HEK293 (cell line): ENCODE data around the gene ELFN1.

ENCODE experiments used
- CTCF ChIA-PET: fragments of 350-600 bp; formaldehyde crosslinking; extraction: SDS; loops from one replicate; lab custom pipeline; 2021; ENCODE audit warnings: antibody characterized with exemption; lab: Yijun Ruan, JAX
- POLR2A ChIA-PET: fragments of 300-600 bp; formaldehyde crosslinking; extraction: SDS; loops from one replicate; lab custom pipeline; 2020; ENCODE audit warnings: antibody characterized with exemption, inconsistent platforms; lab: Yijun Ruan, JAX
- H3K27ac ChIP-seq: fragments of 200-500 bp; sonication (Bioruptor generic); 2 replicates; pipeline ENCODE4 v1.5.1; 2014; ENCODE audit warnings: low read depth, low read length, control low read depth, inconsistent platforms; ENCODE audit errors: extremely low read depth
- H3K36me3 ChIP-seq, 2 experiments: fragments of 200-500 bp in 1 of 2; sonication (Bioruptor generic) in 1 of 2; 1 replicate in 1 of 2; 2 replicates in 1 of 2; pipeline ENCODE4 v1.5.1; 2014 to 2017; ENCODE audit warnings: inconsistent platforms in 2 of 2, low read length in 2 of 2; ENCODE audit not compliant: control insufficient read depth in 2 of 2, insufficient read depth in 1 of 2
- H3K4me1 ChIP-seq: fragments of 200-500 bp; sonication (Bioruptor generic); 2 replicates; pipeline ENCODE4 v1.5.1; 2014; ENCODE audit warnings: mild to moderate bottlenecking, low read length, inconsistent platforms; ENCODE audit not compliant: control insufficient read depth, insufficient read depth
- H3K4me3 ChIP-seq: 2 replicates; pipeline ENCODE4 v1.5.1; 2011; ENCODE audit warnings: low read depth, mild to moderate bottlenecking, control low read depth, low read length, moderate library complexity
- H3K9me3 ChIP-seq: fragments of 200-500 bp; sonication (Bioruptor generic); 2 replicates; pipeline ENCODE4 v1.5.1; 2014; ENCODE audit warnings: low read depth, low read length, inconsistent platforms; ENCODE audit not compliant: control insufficient read depth, insufficient read depth
- BCL11A ChIP-seq: fragments of 450-650 bp; formaldehyde crosslinking; IDR thresholded peaks from 2 replicates; pipeline ENCODE4 v1.5.1; 2016; ENCODE audit warnings: low read depth, missing biosample characterization, missing genetic modification characterization
- EGR2 ChIP-seq: fragments of 450-650 bp; formaldehyde crosslinking; IDR thresholded peaks from 2 replicates; pipeline ENCODE4 v1.5.1; 2016; ENCODE audit warnings: low read depth, missing biosample characterization, missing genetic modification characterization
- GFI1B ChIP-seq: fragments of 450-650 bp; formaldehyde crosslinking; IDR thresholded peaks from 2 replicates; pipeline ENCODE4 v1.5.1; 2016; ENCODE audit warnings: missing biosample characterization, missing genetic modification characterization
- GLIS1 ChIP-seq: fragments of 450-650 bp; formaldehyde crosslinking; IDR thresholded peaks from 2 replicates; pipeline ENCODE4 v1.5.1; 2016; ENCODE audit warnings: missing biosample characterization, missing genetic modification characterization
- OVOL3 ChIP-seq: fragments of 450-650 bp; formaldehyde crosslinking; IDR thresholded peaks from 2 replicates; pipeline ENCODE4 v1.5.1; 2016; ENCODE audit warnings: missing biosample characterization, missing genetic modification characterization
- REPIN1 ChIP-seq: fragments of 450-650 bp; formaldehyde crosslinking; IDR thresholded peaks from 2 replicates; pipeline ENCODE4 v1.5.1; 2017; ENCODE audit warnings: missing biosample characterization, missing genetic modification characterization, low read depth
- TCF7L2 ChIP-seq: IDR thresholded peaks from 2 replicates; pipeline ENCODE4 v1.6.1; 2011; ENCODE audit warnings: low read depth, mild to moderate bottlenecking, inconsistent platforms, low read length, moderate library complexity, borderline replicate concordance
- TRIM28 ChIP-seq: IDR thresholded peaks from 2 replicates; pipeline ENCODE4 v1.6.1; 2011; ENCODE audit warnings: low read length, control low read depth, borderline replicate concordance
- ZFP3 ChIP-seq: fragments of 450-650 bp; formaldehyde crosslinking; IDR thresholded peaks from 2 replicates; pipeline ENCODE4 v1.5.1; 2016; ENCODE audit warnings: low read depth, missing biosample characterization, missing genetic modification characterization
- ZNF132 ChIP-seq: fragments of 450-650 bp; formaldehyde crosslinking; IDR thresholded peaks from 2 replicates; pipeline ENCODE4 v1.5.1; 2017; ENCODE audit warnings: missing biosample characterization, missing genetic modification characterization, borderline replicate concordance
- ZNF184 ChIP-seq: fragments of 450-650 bp; IDR thresholded peaks from 2 replicates; pipeline ENCODE4 v1.5.1; 2018; ENCODE audit warnings: missing biosample characterization, mild to moderate bottlenecking, missing genetic modification characterization
- ZNF2 ChIP-seq: fragments of 450-650 bp; formaldehyde crosslinking; IDR thresholded peaks from 2 replicates; pipeline ENCODE4 v1.5.1; 2016; ENCODE audit warnings: missing biosample characterization, missing genetic modification characterization
- ZNF221 ChIP-seq: fragments of 450-650 bp; formaldehyde crosslinking; IDR thresholded peaks from 2 replicates; pipeline ENCODE4 v1.5.1; 2017; ENCODE audit warnings: missing biosample characterization, missing genetic modification characterization, borderline replicate concordance
- ZNF223 ChIP-seq: fragments of 450-650 bp; formaldehyde crosslinking; IDR thresholded peaks from 2 replicates; pipeline ENCODE4 v1.5.1; 2016; ENCODE audit warnings: missing biosample characterization, missing genetic modification characterization
- ZNF292 ChIP-seq: fragments of 450-650 bp; formaldehyde crosslinking; IDR thresholded peaks from 2 replicates; pipeline ENCODE4 v1.5.1; 2016; ENCODE audit warnings: low read depth, missing biosample characterization, missing genetic modification characterization, borderline replicate concordance
- ZNF335 ChIP-seq: fragments of 450-650 bp; formaldehyde crosslinking; conservative IDR thresholded peaks from 2 replicates; pipeline ENCODE4 v1.5.1; 2016; ENCODE audit warnings: missing biosample characterization, missing genetic modification characterization
- ZNF548 ChIP-seq: fragments of 450-650 bp; formaldehyde crosslinking; IDR thresholded peaks from 2 replicates; pipeline ENCODE4 v1.5.1; 2016; ENCODE audit warnings: missing biosample characterization, missing genetic modification characterization
- ZNF555 ChIP-seq: fragments of 450-650 bp; formaldehyde crosslinking; conservative IDR thresholded peaks from 2 replicates; pipeline ENCODE4 v1.5.1; 2017; ENCODE audit warnings: missing biosample characterization, mild to moderate bottlenecking, missing genetic modification characterization, inconsistent platforms
- ZNF626 ChIP-seq: fragments of 450-650 bp; sonication (Bioruptor Pico); formaldehyde crosslinking; IDR thresholded peaks from 2 replicates; pipeline ENCODE4 v1.5.1; 2018; ENCODE audit warnings: missing biosample characterization, missing genetic modification characterization, inconsistent platforms
- ZNF707 ChIP-seq: fragments of 450-650 bp; formaldehyde crosslinking; IDR thresholded peaks from 2 replicates; pipeline ENCODE4 v1.5.1; 2016; ENCODE audit warnings: missing biosample characterization, missing genetic modification characterization
- ZNF791 ChIP-seq: fragments of 450-650 bp; formaldehyde crosslinking; IDR thresholded peaks from 2 replicates; pipeline ENCODE4 v1.5.1; 2016; ENCODE audit warnings: missing biosample characterization, missing genetic modification characterization
- ZNF830 ChIP-seq: fragments of 450-650 bp; IDR thresholded peaks from 2 replicates; pipeline ENCODE4 v1.5.0; 2018; ENCODE audit warnings: missing biosample characterization, missing genetic modification characterization, low read depth, mild to moderate bottlenecking, moderate library complexity
- ZNF837 ChIP-seq: fragments of 450-650 bp; formaldehyde crosslinking; IDR thresholded peaks from 2 replicates; pipeline ENCODE4 v1.5.1; 2016; ENCODE audit warnings: missing biosample characterization, missing genetic modification characterization
- TF ChIP-seq, protein P1 (sequence below): fragments of 450-650 bp; formaldehyde crosslinking; IDR thresholded peaks from 2 replicates; pipeline ENCODE4 v1.5.1; 2017; ENCODE audit warnings: missing biosample characterization, missing genetic modification characterization
- TF ChIP-seq, protein P2 (sequence below): fragments of 450-650 bp; formaldehyde crosslinking; IDR thresholded peaks from 2 replicates; pipeline ENCODE4 v1.5.1; 2017; ENCODE audit warnings: missing biosample characterization, missing genetic modification characterization
- TF ChIP-seq, protein P3 (sequence below): fragments of 450-650 bp; formaldehyde crosslinking; IDR thresholded peaks from 2 replicates; pipeline ENCODE4 v1.5.1; 2016; ENCODE audit warnings: missing biosample characterization, missing genetic modification characterization
- TF ChIP-seq, protein P4 (sequence below): fragments of 450-650 bp; formaldehyde crosslinking; IDR thresholded peaks from 2 replicates; pipeline ENCODE4 v1.5.1; 2016; ENCODE audit warnings: missing biosample characterization, missing genetic modification characterization
- TF ChIP-seq, protein P5 (sequence below): fragments of 450-650 bp; formaldehyde crosslinking; IDR thresholded peaks from 2 replicates; pipeline ENCODE4 v1.5.1; 2017; ENCODE audit warnings: missing biosample characterization, missing genetic modification characterization

ELFN1 gene

DNA sequence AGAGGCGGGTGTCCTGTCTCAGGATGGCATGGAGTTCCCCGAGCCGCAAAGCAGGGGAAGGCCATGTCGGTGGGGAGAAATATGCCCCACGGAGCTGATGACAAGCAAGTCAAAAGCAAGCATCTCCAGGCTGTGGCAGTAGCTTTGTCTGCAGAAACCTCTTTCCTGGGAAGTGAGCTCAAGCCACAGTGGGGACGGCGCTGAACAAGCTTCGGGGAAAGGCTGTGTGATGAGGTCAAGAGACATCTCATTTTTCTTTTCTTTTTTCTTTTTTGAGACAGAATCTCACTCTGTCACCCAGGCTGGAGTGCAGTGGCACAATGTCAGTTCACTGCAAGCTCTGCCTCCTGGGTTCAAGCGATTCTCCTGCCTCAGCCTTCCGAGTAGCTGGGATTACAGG is 62.6 kb downstream of the ELFN1 start:
- Histone ChIP-seq H3K4me1 (no peaks in the 10 kb centered on the region), H3K4me3 (no peak overlapping the region), H3K27ac (no peak overlapping the region), H3K9me3 (no peaks in the 10 kb centered on the region; the same call in 1 of the 2 replicates), H3K36me3 (no peaks in the 10 kb centered on the region)
- TF ChIP-seq, protein P1, sequence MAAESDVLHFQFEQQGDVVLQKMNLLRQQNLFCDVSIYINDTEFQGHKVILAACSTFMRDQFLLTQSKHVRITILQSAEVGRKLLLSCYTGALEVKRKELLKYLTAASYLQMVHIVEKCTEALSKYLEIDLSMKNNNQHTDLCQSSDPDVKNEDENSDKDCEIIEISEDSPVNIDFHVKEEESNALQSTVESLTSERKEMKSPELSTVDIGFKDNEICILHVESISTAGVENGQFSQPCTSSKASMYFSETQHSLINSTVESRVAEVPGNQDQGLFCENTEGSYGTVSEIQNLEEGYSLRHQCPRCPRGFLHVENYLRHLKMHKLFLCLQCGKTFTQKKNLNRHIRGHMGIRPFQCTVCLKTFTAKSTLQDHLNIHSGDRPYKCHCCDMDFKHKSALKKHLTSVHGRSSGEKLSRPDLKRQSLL, result no peak
- no peak for TF ChIP-seq ZNF292 (tag by site-specific recombination)
- TF ChIP-seq ZNF2, result no peak
- no peak for TF ChIP-seq ZFP3
- TF ChIP-seq, protein P2, sequence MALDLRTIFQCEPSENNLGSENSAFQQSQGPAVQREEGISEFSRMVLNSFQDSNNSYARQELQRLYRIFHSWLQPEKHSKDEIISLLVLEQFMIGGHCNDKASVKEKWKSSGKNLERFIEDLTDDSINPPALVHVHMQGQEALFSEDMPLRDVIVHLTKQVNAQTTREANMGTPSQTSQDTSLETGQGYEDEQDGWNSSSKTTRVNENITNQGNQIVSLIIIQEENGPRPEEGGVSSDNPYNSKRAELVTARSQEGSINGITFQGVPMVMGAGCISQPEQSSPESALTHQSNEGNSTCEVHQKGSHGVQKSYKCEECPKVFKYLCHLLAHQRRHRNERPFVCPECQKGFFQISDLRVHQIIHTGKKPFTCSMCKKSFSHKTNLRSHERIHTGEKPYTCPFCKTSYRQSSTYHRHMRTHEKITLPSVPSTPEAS (tag by site-specific recombination), result no peak
- no peak for TF ChIP-seq ZNF830 (tag by site-specific recombination)
- no peak for TF ChIP-seq ZNF626
- TF ChIP-seq ZNF221 (tag by site-specific recombination), result no peak
- TF ChIP-seq OVOL3 (tag by site-specific recombination), result no peak
- TF ChIP-seq ZNF791, result no peak
- TF ChIP-seq ZNF223 (tag by site-specific recombination), result no peak
- no peak for TF ChIP-seq GFI1B
- TF ChIP-seq EGR2 (tag by site-specific recombination), result no peak
- TF ChIP-seq ZNF707 (tag by site-specific recombination), result no peak
- TF ChIP-seq, protein P3, sequence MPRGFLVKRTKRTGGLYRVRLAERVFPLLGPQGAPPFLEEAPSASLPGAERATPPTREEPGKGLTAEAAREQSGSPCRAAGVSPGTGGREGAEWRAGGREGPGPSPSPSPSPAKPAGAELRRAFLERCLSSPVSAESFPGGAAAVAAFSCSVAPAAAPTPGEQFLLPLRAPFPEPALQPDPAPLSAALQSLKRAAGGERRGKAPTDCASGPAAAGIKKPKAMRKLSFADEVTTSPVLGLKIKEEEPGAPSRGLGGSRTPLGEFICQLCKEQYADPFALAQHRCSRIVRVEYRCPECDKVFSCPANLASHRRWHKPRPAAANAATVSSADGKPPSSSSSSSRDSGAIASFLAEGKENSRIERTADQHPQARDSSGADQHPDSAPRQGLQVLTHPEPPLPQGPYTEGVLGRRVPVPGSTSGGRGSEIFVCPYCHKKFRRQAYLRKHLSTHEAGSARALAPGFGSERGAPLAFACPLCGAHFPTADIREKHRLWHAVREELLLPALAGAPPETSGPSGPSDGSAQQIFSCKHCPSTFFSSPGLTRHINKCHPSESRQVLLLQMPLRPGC (tag by site-specific recombination), result no peak
- no peak for TF ChIP-seq TRIM28
- no peak for TF ChIP-seq ZNF132 (tag by site-specific recombination)
- no peak for TF ChIP-seq REPIN1
- TF ChIP-seq ZNF548 (tag by site-specific recombination), result no peak
- POLR2A ChIA-PET, result no interaction called here
- CTCF ChIA-PET, result interaction anchor here (0.6 kb wide), 1 partner anchor 23 kb away, joined by 4 read pairs; no protein-coding TSS in a partner anchor

DNA sequence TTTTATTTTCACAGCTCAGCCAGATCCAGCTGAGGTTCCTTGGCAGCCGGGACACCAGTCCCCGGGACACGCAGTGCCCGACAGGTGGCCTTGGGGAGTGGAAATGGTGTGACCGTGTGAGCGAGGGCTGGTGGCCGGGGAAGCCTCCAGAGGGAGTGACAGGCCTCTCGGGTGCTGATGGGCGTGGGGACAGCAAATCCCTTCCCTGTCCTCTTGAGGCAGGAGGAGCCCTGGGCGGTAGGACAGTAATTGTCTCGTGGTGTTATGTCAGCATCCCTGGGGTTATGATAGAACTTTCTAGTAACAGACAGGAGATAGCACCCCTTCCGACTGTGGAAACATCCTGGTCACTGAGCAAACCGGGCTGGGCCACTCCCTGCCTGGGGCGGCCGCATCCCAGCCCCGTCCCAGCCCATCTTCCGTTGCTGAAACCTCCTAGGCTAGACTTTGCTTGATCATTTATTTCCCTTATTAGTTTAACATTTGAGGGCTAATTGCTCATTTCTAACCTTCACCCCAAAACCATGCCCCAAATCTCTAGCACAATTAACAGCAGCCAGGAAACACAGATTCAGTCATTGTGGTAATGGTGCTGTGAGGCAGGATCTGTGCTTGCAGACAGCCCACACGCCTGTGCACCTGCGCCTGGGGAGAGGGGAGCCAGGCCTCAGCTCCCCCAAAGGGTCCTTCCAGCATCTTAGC is 63.3 kb downstream of the ELFN1 start:
- ChIA-PET POLR2A (no interaction called here), CTCF (no interaction called here)
- TF ChIP-seq ZNF837 (no peak), BCL11A (no peak), ZNF555 (tag by site-specific recombination) (no peak), TCF7L2 (no peak), ZNF184 (tag by site-specific recombination) (no peak), GLIS1 (tag by site-specific recombination) (no peak), ZNF335 (tag by site-specific recombination) (no peak)
- TF ChIP-seq, protein P4, sequence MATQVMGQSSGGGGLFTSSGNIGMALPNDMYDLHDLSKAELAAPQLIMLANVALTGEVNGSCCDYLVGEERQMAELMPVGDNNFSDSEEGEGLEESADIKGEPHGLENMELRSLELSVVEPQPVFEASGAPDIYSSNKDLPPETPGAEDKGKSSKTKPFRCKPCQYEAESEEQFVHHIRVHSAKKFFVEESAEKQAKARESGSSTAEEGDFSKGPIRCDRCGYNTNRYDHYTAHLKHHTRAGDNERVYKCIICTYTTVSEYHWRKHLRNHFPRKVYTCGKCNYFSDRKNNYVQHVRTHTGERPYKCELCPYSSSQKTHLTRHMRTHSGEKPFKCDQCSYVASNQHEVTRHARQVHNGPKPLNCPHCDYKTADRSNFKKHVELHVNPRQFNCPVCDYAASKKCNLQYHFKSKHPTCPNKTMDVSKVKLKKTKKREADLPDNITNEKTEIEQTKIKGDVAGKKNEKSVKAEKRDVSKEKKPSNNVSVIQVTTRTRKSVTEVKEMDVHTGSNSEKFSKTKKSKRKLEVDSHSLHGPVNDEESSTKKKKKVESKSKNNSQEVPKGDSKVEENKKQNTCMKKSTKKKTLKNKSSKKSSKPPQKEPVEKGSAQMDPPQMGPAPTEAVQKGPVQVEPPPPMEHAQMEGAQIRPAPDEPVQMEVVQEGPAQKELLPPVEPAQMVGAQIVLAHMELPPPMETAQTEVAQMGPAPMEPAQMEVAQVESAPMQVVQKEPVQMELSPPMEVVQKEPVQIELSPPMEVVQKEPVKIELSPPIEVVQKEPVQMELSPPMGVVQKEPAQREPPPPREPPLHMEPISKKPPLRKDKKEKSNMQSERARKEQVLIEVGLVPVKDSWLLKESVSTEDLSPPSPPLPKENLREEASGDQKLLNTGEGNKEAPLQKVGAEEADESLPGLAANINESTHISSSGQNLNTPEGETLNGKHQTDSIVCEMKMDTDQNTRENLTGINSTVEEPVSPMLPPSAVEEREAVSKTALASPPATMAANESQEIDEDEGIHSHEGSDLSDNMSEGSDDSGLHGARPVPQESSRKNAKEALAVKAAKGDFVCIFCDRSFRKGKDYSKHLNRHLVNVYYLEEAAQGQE (tag by site-specific recombination), result no peak
- TF ChIP-seq, protein P5, sequence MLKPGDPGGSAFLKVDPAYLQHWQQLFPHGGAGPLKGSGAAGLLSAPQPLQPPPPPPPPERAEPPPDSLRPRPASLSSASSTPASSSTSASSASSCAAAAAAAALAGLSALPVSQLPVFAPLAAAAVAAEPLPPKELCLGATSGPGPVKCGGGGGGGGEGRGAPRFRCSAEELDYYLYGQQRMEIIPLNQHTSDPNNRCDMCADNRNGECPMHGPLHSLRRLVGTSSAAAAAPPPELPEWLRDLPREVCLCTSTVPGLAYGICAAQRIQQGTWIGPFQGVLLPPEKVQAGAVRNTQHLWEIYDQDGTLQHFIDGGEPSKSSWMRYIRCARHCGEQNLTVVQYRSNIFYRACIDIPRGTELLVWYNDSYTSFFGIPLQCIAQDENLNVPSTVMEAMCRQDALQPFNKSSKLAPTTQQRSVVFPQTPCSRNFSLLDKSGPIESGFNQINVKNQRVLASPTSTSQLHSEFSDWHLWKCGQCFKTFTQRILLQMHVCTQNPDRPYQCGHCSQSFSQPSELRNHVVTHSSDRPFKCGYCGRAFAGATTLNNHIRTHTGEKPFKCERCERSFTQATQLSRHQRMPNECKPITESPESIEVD (tag by site-specific recombination), result no peak
- Histone ChIP-seq H3K4me1 (no peaks in the 10 kb centered on the region), H3K9me3 (no peaks in the 10 kb centered on the region; the same call in 1 of the 2 replicates), H3K4me3 (no peak overlapping the region), H3K27ac (no peak overlapping the region), H3K36me3 (no peaks in the 10 kb centered on the region)
